Jurkat, Clone E6-1 (cell line): ENCODE data around the gene RASA4B.
A peak's percentile ranks its signal among the peaks of the same experiment; 100 is the strongest.

Source experiments
- DNase-seq: peaks from one replicate; pipeline ENCODE4 v3.0.0-alpha.2; 2011; ENCODE audit warnings: low read depth, low spot score
- H3K4me3 ChIP-seq: 2 replicates; pipeline ENCODE4 v1.5.1; 2011; ENCODE audit warnings: mild to moderate bottlenecking, low read length, control low read depth, moderate library complexity

Gene RASA4B

GRCh38 chr7:102436118-102436517 is 81.5 kb downstream of the RASA4B start:
- no peak overlapping the region for H3K4me3 ChIP-seq
- DNase-seq: no peak

GRCh38 chr7:102434039-102434486 is 83.5 kb downstream of the RASA4B start:
- H3K4me3 ChIP-seq: peak overlapping the region; percentile 74
- no peak for DNase-seq

DNA sequence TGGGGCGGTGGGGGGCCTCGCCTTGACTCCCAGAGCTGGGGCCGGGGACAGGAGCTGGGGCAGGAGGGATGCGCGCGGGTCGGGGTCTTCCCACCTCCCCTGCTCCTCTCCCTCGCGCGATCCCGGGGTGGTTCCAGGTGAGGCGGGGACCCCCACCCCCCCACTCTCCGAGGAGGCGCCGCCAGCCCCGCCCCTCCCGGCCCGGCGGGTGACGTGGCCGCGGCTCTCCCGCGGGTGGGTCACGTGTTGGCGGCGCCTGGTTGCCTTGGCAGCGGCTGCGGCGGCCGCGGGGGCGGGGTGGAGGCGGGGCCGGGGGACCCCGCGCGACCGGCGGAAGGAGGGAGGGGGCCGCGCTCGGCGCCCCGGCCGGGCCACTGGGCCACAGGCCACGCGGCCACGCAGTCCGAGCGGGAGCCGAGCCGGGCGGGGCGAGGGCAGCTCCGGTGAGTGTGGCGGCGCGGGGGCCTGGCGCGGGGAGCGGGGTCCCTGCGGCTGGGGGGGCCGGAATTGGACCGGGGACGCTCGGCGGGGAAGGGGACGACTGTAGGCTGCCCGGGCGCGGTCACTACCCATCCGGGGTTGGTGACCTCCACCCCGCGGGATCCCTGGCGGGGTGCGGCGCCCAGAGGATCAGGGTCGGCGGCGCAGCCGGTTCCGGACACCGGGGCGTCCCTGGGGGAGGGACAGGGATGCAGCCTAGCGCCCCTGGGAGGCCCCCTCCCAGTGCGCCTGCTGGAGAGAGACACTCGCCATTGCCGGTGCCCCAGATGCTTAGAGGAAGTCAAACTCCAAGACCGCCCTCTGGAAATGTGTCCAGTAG is 84.1 kb downstream of the RASA4B start, which contains the start of gene ORAI2:
ORAI2 (plus strand) TSS at position 357 of the 820 bp plus-strand sequence. CDS start 5,382 bp downstream, outside the sequence.
- DNase-seq: no peak
- peak within 1 kb of the TSS; percentile 74 for H3K4me3 ChIP-seq
